ENCODE results near the gene DND1.
"Not testable (repeated sequence)": the region's sequence is repeated elsewhere in the genome, so short reads cannot be mapped to it uniquely, and the experiment has no call there.

The DND1 gene

DNA sequence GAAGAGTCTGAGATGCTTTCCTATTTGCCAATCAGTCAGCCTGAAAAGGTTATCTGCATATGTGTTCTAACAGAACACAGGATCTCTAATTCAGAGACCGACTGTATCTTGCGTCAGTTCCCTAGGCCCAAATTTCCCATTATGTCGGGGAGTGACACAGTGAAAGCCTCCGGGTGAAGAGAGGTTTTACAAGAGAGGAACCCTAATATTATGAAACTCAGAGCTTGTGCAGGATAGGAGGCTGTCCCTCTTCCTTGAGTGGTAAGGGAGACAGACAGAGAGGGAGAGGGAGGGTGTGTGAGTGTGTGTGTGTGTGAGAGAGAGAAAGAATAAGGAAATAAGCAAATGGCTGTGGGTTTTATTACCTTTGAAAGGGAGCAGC, 42.3 kb downstream of the DND1 start:
- DNase-seq (ENCODE audit: low spot score) = no peak

- no peak for DNase-seq (ENCODE audit: low spot score)
Measured at GRCh38 chr5:140630292-140631035, 42.9 kb downstream of the DND1 start.

DNA sequence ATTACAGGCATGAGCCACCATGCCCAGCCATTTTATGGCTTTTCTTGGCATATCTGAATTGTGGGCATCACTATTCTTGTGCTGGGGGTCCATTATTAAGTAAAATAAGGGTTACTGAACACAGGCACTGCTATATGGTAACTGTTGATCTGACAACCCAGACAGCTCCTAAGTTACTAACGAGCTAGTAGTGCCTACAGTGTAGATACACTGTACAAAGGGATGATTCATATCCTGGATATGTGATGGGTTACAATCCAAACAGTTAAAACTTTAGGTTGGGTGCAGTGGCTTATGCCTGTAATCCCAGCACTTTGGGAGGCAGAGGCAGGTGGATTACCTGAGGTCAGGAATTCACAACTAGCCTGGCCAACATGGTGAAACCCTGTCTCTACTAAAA, 44.7 kb downstream of the DND1 start:
- DNase-seq (ENCODE audit: low spot score) = no peak

GRCh38 chr5:140627972-140628371, 45.4 kb downstream of the DND1 start:
- DNase-seq (ENCODE audit: low spot score) = no peak

DNA sequence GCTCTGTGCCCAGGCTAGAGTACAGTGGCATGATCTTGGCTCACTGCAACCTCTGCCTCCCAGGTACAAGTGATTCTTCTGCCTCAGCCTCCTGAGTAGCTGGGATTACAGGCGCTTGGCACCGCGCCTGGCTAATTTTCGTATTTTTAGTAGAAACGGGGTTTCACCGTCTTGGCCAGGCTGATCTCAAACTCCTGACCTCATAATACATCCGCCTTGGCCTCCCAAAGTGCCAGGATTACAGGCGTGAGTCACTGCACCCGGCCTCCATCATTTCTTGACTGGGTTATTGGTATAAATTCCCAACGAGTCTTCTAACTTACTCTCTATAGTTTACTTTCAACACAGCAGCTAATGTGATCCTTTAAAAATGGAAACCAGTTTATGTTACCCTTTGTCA, 48.5 kb downstream of the DND1 start:
- DNase-seq (ENCODE audit: low spot score) = not testable (repeated sequence)

GRCh38 chr5:140623061-140623460, 50.3 kb downstream of the DND1 start:
- DNase-seq (ENCODE audit: low spot score) = not testable (repeated sequence)

DNA sequence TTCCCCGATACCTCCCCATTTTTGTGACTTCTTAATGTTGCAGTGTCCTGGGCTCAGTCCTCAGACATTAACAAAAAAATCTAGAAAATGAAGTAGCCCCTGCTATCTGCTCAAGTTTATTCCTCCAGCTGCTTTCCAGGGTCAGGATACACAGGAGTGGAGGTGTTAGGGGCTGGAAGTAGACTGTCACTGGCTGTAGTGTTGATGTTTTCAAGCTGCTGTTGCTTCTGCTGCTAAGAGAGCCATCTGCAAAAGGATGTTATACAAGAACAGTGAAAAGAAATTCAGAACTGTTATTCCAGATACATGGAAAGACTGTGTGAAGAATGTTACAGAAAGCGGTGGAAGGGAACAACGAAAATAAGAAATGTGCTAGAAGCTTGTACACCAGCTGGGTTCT, 51.1 kb downstream of the DND1 start:
- no peak for DNase-seq (ENCODE audit: low spot score)
